ENCODE data around the gene CHST11.
"Not testable (repeated sequence)": the region's sequence is repeated elsewhere in the genome, so short reads cannot be mapped to it uniquely, and the experiment has no call there.

The CHST11 gene

DNA sequence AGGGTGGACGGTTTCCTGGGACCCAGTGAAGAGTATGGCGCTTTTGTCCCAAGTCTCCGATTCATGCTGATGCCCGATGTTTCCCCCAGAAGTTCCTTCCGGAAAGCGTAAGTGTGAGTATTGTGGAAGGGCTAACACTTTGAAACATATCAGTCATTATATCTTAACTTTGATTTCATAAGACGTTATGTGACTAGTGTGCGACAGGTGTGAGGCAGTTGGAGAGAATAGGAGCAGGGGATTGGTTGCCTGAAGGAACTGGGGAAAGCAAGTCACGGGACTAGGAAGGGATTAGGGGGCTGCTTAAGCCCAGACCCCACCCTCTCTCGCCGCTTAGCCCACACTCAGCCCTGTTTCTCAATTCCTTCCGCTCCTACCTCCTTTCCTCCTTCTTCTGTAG is 154.9 kb downstream of the CHST11 start:
- Histone ChIP-seq H3K9ac (ENCODE audit: low read depth, low read length) (no peak overlapping the region), H3K27me3 (ENCODE audit: insufficient read depth, low read length, poor library complexity) (no peaks in the 10 kb centered on the region), H3K36me3 (ENCODE audit: insufficient read depth, low read length) (peaks cover 85% of the 10 kb centered on the region), H3K4me3 (ENCODE audit: low read depth in 1 of 2, low read length in 2 of 2) (no peak overlapping the region), H2AFZ (ENCODE audit: low read depth, low read length) (no peak overlapping the region), H3K4me1 (ENCODE audit: insufficient read depth, low read length) (no peaks in the 10 kb centered on the region), H3K27ac (ENCODE audit: low read length) (0 out of 2 replicates have a peak overlapping the region, but pooled peaks have one; percentile 6), H3K79me2 (ENCODE audit: insufficient read depth, low read length) (peaks cover 99% of the 10 kb centered on the region), H4K20me1 (ENCODE audit: insufficient read depth, low read length) (peaks cover 84% of the 10 kb centered on the region), H3K4me2 (ENCODE audit: insufficient read depth, low read length) (no peak overlapping the region), H3K9me3 (ENCODE audit: insufficient read depth, low read length, severe bottlenecking) (no peaks in the 10 kb centered on the region)
- DNase-seq (no peak), ATAC-seq (ENCODE audit: insufficient read depth, low read depth) (no peak)
- TF ChIP-seq EZH2 (IDR thresholded peaks at IDR 0.05; ENCODE audit: borderline replicate concordance, low read depth, low read length, severe bottlenecking) = no peak
- TF ChIP-seq, protein P1, sequence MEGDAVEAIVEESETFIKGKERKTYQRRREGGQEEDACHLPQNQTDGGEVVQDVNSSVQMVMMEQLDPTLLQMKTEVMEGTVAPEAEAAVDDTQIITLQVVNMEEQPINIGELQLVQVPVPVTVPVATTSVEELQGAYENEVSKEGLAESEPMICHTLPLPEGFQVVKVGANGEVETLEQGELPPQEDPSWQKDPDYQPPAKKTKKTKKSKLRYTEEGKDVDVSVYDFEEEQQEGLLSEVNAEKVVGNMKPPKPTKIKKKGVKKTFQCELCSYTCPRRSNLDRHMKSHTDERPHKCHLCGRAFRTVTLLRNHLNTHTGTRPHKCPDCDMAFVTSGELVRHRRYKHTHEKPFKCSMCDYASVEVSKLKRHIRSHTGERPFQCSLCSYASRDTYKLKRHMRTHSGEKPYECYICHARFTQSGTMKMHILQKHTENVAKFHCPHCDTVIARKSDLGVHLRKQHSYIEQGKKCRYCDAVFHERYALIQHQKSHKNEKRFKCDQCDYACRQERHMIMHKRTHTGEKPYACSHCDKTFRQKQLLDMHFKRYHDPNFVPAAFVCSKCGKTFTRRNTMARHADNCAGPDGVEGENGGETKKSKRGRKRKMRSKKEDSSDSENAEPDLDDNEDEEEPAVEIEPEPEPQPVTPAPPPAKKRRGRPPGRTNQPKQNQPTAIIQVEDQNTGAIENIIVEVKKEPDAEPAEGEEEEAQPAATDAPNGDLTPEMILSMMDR (IDR thresholded peaks at IDR 0.05; ENCODE audit: borderline replicate concordance, extremely low read depth, low read length, poor library complexity, severe bottlenecking) = no peak

DNA sequence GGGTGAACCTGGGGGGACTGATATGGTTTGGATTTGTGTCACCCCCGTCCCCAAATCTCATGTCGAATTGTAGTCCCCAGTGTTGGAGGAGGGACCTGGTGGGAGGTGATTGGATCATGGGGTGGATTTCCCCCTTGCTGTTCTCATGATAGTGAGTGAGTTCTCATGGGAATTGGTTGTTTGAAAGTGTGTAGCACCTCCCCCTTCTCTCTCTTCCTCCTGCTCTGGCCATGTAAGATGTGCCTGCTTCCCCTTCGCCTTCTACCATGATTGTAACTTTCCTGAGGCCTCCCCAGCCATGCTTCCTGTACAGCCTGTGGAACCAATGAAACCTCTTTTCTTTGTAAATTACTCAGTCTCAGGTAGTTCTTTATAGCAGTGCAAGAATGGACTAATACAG is 156.6 kb downstream of the CHST11 start:
- Histone ChIP-seq H4K20me1 (ENCODE audit: insufficient read depth, low read length) (peaks cover 81% of the 10 kb centered on the region), H3K36me3 (ENCODE audit: insufficient read depth, low read length) (peaks cover 86% of the 10 kb centered on the region), H3K79me2 (ENCODE audit: insufficient read depth, low read length) (peaks cover 98% of the 10 kb centered on the region)
- not testable (repeated sequence) for H3K4me2 ChIP-seq (ENCODE audit: insufficient read depth, low read length); H3K9ac ChIP-seq (ENCODE audit: low read depth, low read length); H3K9me3 ChIP-seq (ENCODE audit: insufficient read depth, low read length, severe bottlenecking); H3K4me1 ChIP-seq (ENCODE audit: insufficient read depth, low read length); H2AFZ ChIP-seq (ENCODE audit: low read depth, low read length); H3K27ac ChIP-seq (ENCODE audit: low read length); DNase-seq; H3K27me3 ChIP-seq (ENCODE audit: insufficient read depth, low read length, poor library complexity); H3K4me3 ChIP-seq (ENCODE audit: low read depth in 1 of 2, low read length in 2 of 2); ATAC-seq (ENCODE audit: insufficient read depth, low read depth)

GRCh38 chr12:104615048-104615561 is 158.4 kb downstream of the CHST11 start:
- ATAC-seq (ENCODE audit: insufficient read depth, low read depth) (no peak), DNase-seq (no peak)
- no peak for TF ChIP-seq EZH2 (IDR thresholded peaks at IDR 0.05; ENCODE audit: borderline replicate concordance, low read depth, low read length, severe bottlenecking)
- TF ChIP-seq, protein P1 (IDR thresholded peaks at IDR 0.05; ENCODE audit: borderline replicate concordance, extremely low read depth, low read length, poor library complexity, severe bottlenecking) = no peak
- no peaks in the 10 kb centered on the region for H3K9me3 ChIP-seq (ENCODE audit: insufficient read depth, low read length, severe bottlenecking)
- no peak overlapping the region for H3K9ac ChIP-seq (ENCODE audit: low read depth, low read length)
- H3K36me3 ChIP-seq (ENCODE audit: insufficient read depth, low read length) = peaks cover 86% of the 10 kb centered on the region
- no peaks in the 10 kb centered on the region for H3K4me1 ChIP-seq (ENCODE audit: insufficient read depth, low read length)
- H3K27me3 ChIP-seq (ENCODE audit: insufficient read depth, low read length, poor library complexity) = no peaks in the 10 kb centered on the region
- peak overlapping the region; percentile 25 for H3K27ac ChIP-seq (ENCODE audit: low read length)
- H2AFZ ChIP-seq (ENCODE audit: low read depth, low read length) = no peak overlapping the region
- peaks cover 98% of the 10 kb centered on the region for H3K79me2 ChIP-seq (ENCODE audit: insufficient read depth, low read length)
- H3K4me2 ChIP-seq (ENCODE audit: insufficient read depth, low read length) = no peak overlapping the region
- peaks cover 84% of the 10 kb centered on the region for H4K20me1 ChIP-seq (ENCODE audit: insufficient read depth, low read length)
- no peak overlapping the region for H3K4me3 ChIP-seq (ENCODE audit: low read depth in 1 of 2, low read length in 2 of 2)

GRCh38 chr12:104618691-104619090 is 161.9 kb downstream of the CHST11 start:
- Histone ChIP-seq H3K9ac (ENCODE audit: low read depth, low read length) (no peak overlapping the region), H3K79me2 (ENCODE audit: insufficient read depth, low read length) (peaks cover 97% of the 10 kb centered on the region), H3K4me3 (ENCODE audit: low read depth in 1 of 2, low read length in 2 of 2) (no peak overlapping the region), H3K4me1 (ENCODE audit: insufficient read depth, low read length) (no peaks in the 10 kb centered on the region), H3K27me3 (ENCODE audit: insufficient read depth, low read length, poor library complexity) (no peaks in the 10 kb centered on the region), H4K20me1 (ENCODE audit: insufficient read depth, low read length) (peaks cover 85% of the 10 kb centered on the region), H3K4me2 (ENCODE audit: insufficient read depth, low read length) (no peak overlapping the region), H3K36me3 (ENCODE audit: insufficient read depth, low read length) (peaks cover 86% of the 10 kb centered on the region), H3K27ac (ENCODE audit: low read length) (no peak overlapping the region), H2AFZ (ENCODE audit: low read depth, low read length) (no peak overlapping the region), H3K9me3 (ENCODE audit: insufficient read depth, low read length, severe bottlenecking) (no peaks in the 10 kb centered on the region)
- ATAC-seq (ENCODE audit: insufficient read depth, low read depth) (no peak), DNase-seq (no peak)
- no peak for TF ChIP-seq EZH2 (IDR thresholded peaks at IDR 0.05; ENCODE audit: borderline replicate concordance, low read depth, low read length, severe bottlenecking)
- TF ChIP-seq, protein P1 (IDR thresholded peaks at IDR 0.05; ENCODE audit: borderline replicate concordance, extremely low read depth, low read length, poor library complexity, severe bottlenecking) = no peak

All from DND-41 (cell line).